ENCODE measurements around the gene RAP2B. TPM values are rescaled to one million over a fixed set of nuclear protein-coding genes. Genes with fewer than 3 reads are reported as not detected.
"Not testable (repeated sequence)": the region's sequence is repeated elsewhere in the genome, so short reads cannot be mapped to it uniquely, and the experiment has no call there.

The RAP2B gene
- polyA plus RNA-seq, 1 donor from 2014 or later, result 3.9 TPM

- H3K9ac ChIP-seq (ENCODE audit: low read length); H4K20me1 ChIP-seq (ENCODE audit: insufficient read depth); H2AFZ ChIP-seq (ENCODE audit: low read depth, low read length); H3K27me3 ChIP-seq (ENCODE audit: insufficient read depth, low read depth, low read length); H3K4me3 ChIP-seq (ENCODE audit: low read length); H3K36me3 ChIP-seq (ENCODE audit: insufficient read depth, low read length); H3K79me2 ChIP-seq (replicated peaks; ENCODE audit: insufficient read depth, low read length); H3K27ac ChIP-seq (ENCODE audit: low read length); H3K9me3 ChIP-seq (ENCODE audit: low read length); H3F3A ChIP-seq (ENCODE audit: insufficient read depth, low read length, poor library complexity, severe bottlenecking); H3K4me2 ChIP-seq (ENCODE audit: low read length); H3K9me2 ChIP-seq (ENCODE audit: insufficient read depth, low read length): not testable (repeated sequence)
Measured at GRCh38 chr3:153114270-153114669, 47.8 kb upstream of the RAP2B start.

GRCh38 chr3:153115326-153115725, 46.7 kb upstream of the RAP2B start:
- Histone ChIP-seq H3K9ac (ENCODE audit: low read length) (no peak overlapping the region), H2AFZ (ENCODE audit: low read depth, low read length) (no peak overlapping the region), H3F3A (ENCODE audit: insufficient read depth, low read length, poor library complexity, severe bottlenecking) (no peaks in the 10 kb centered on the region), H4K20me1 (ENCODE audit: insufficient read depth) (no peaks in the 10 kb centered on the region), H3K36me3 (ENCODE audit: insufficient read depth, low read length) (no peaks in the 10 kb centered on the region), H3K9me2 (ENCODE audit: insufficient read depth, low read length) (no peaks in the 10 kb centered on the region), H3K9me3 (ENCODE audit: low read length) (no peaks in the 10 kb centered on the region), H3K4me3 (ENCODE audit: low read length) (no peak overlapping the region), H3K4me2 (ENCODE audit: low read length) (no peak overlapping the region), H3K27me3 (ENCODE audit: insufficient read depth, low read depth, low read length) (no peaks in the 10 kb centered on the region), H3K27ac (ENCODE audit: low read length) (no peak overlapping the region), H3K79me2 (replicated peaks; ENCODE audit: insufficient read depth, low read length) (no peaks in the 10 kb centered on the region)
- TF ChIP-seq MXI1 (conservative IDR thresholded peaks at IDR 0.05; ENCODE audit: poor library complexity, severe bottlenecking), result no peak

GRCh38 chr3:153127788-153128187, 34.2 kb upstream of the RAP2B start:
- H3F3A ChIP-seq (ENCODE audit: insufficient read depth, low read length, poor library complexity, severe bottlenecking), result no peaks in the 10 kb centered on the region
- no peaks in the 10 kb centered on the region for H3K79me2 ChIP-seq (replicated peaks; ENCODE audit: insufficient read depth, low read length)
- TF ChIP-seq TAF1 (IDR thresholded peaks at IDR 0.05; ENCODE audit: low read depth), result no peak
- TF ChIP-seq EZH2 (IDR thresholded peaks at IDR 0.05; ENCODE audit: borderline replicate concordance, insufficient read depth, low read length, poor library complexity, severe bottlenecking), result no peak
- TF ChIP-seq EP300 (conservative IDR thresholded peaks at IDR 0.05; ENCODE audit: poor library complexity, severe bottlenecking), result no peak
- TF ChIP-seq SMC3 (conservative IDR thresholded peaks at IDR 0.05; ENCODE audit: poor library complexity), result no peak
- TF ChIP-seq REST (IDR thresholded peaks at IDR 0.05; ENCODE audit: borderline replicate concordance), result no peak
- no peak for TF ChIP-seq MXI1 (conservative IDR thresholded peaks at IDR 0.05; ENCODE audit: poor library complexity, severe bottlenecking)
- no peak for TF ChIP-seq CTCF (IDR thresholded peaks at IDR 0.05; ENCODE audit: poor library complexity, severe bottlenecking)
- no peak for TF ChIP-seq RAD21 (conservative IDR thresholded peaks at IDR 0.05)
- no peak for TF ChIP-seq POLR2AphosphoS5 (IDR thresholded peaks at IDR 0.05)
- no peaks in the 10 kb centered on the region for H3K9me2 ChIP-seq (ENCODE audit: insufficient read depth, low read length)
- H3K27ac ChIP-seq (ENCODE audit: low read length), result no peak overlapping the region
- H3K27me3 ChIP-seq (ENCODE audit: insufficient read depth, low read depth, low read length), result no peaks in the 10 kb centered on the region
- no peaks in the 10 kb centered on the region for H3K9me3 ChIP-seq (ENCODE audit: low read length)
- no peaks in the 10 kb centered on the region for H4K20me1 ChIP-seq (ENCODE audit: insufficient read depth)
- H3K4me3 ChIP-seq (ENCODE audit: low read length), result no peak overlapping the region
- no peak overlapping the region for H3K4me2 ChIP-seq (ENCODE audit: low read length)
- no peak overlapping the region for H2AFZ ChIP-seq (ENCODE audit: low read depth, low read length)
- H3K36me3 ChIP-seq (ENCODE audit: insufficient read depth, low read length), result no peaks in the 10 kb centered on the region
- no peak overlapping the region for H3K9ac ChIP-seq (ENCODE audit: low read length)

All from neural cell (in vitro differentiated cells).